Right lung (tissue), 5 donors: ENCODE results near the gene KLHDC8B. TPM values are rescaled to one million over a fixed set of nuclear protein-coding genes. Genes with fewer than 3 reads are reported as not detected.

ENCODE experiments used
- DNase-seq, 2 donors: peaks; one replicate each; pipeline ENCODE4 v3.0.0-alpha.2; 2013
- polyA plus RNA-seq, 5 donors: library from polyadenylated mRNA; unstranded; fragments of 120-200 nt; gene quantifications; one replicate each; pipeline versions ENCODE4 v1.2.1 to v1.2.3, GENCODE V29; 2013; ENCODE audit warnings: inconsistent platforms in 1 of 5, low replicate concordance in 1 of 5; ENCODE audit not compliant: insufficient read length in 5 of 5, insufficient read depth in 1 of 5

The KLHDC8B gene
- polyA plus RNA-seq, 5 donors = 34.7 to 53.4 (median 45.1) TPM

DNA sequence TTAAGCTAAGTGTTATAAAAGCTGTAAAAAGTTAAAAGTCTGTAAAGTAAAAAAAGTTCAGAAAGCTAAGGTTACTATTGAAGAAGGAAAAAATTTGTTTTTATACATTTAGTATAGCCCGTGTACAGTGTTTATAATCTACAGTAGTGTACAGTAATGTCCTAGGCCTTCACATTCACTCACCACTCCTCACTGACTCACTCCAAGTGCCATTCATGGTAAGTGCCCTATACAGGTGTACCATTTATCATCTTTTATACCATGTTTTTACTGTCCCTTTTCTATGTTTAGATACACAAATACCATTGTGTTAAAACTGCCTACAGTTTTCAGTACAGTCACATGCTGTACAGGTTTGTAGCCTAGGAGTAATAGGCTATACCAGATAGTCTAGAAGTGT is 14.1 kb upstream of the KLHDC8B start:
- DNase-seq = no peak

DNA sequence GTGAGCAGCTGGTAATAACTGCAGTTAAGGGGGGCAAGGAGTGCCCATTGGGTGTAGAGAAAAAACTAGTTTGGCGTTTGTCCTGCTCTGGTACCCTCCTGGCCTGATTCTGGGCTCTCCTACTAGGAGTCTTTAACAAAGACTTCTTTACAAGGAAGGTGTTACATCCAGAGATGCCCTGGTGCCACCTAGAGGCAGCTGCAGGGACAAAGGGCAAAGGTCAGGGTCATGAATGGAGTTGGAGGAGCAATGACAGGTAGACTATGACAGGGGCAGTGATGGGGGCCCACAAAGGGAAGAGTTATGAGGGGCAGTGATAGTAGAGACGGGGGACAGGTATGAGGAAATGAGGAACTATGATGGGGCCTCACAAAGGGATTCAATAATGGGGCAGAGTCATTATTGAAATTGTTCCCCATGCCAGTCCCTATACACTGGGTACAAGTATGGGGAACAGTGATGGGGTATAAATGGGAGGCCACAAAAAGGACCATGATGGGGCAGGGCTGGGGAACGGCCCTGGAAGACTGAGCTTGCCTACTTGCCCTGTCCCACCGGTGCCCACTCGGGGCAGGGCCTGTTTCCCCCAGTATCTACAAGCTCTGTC is 13.2 kb upstream of the KLHDC8B start:
- no peak for DNase-seq

DNA sequence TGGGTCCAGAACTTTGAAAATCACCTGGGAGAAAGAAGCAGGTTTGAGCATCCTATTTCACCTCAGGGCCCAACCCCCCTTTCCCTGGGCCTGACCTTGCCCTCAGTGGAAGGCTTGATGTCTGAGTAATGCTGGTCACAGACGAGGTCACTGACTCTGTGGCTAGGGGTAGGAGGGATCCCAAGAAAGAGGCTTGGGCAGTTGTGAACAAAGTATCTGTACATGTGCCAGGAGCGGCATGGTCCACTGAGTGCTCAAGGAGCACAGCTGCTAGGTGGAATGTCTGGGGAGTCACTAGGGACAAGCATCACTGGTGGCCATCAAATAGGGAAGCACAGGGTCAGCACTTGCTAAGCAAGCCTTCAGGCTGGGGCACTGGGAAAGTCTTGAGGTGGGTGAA is 12.6 kb upstream of the KLHDC8B start:
- DNase-seq = no peak

DNA sequence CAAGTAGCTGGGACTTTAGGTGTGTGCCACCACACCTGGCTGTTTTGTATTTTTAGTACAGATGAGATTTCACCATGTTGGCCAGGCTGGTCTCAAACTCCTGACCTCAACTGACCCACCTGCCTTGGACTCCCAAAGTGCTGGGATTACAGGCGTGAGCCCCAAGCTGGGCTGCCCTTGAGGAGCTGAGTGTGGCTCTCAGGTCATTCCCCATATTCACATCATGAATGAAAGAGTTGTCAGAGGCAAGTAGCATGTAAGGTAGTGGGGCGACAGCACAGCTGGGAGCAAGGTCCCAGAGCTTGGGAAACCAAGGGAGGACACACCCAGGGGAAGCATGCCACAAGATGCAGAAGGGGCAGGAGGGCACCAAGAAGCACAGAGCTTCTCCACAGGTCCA is 10.2 kb upstream of the KLHDC8B start:
- DNase-seq = no peak

DNA sequence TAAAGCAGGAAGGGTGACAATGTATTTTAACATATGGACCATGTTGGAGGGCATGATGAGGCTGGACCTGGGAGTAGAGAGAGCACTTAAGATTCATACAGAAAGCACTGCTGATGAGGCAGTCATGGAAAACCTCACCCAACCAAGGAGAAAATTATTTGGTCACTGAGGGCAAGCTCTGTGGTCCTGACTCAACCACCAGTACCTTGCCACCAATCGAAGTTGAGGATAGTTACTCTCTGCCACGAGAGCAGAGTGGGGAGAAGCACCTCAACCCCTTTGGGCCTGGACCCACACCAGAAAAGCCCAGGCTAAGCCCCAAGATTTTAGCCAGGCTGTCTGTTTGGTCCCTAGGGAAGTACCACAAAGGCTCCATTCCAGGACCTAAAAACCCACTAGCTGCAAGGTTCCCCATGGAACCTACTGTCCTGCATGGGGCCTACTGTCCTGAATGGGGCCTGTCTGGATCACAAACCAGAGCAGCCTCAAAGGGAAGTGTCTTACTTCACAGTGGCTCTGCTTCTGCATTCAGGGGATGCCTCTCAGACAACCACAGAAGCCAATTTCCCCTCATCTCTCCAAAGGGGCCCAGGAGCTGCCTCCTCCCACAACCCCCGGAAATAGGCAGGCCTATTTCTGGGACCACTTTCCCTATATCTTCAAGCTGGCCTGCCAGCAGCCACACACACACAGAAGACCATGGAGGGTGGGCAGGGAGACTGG is 9.4 kb upstream of the KLHDC8B start:
- no peak for DNase-seq

DNA sequence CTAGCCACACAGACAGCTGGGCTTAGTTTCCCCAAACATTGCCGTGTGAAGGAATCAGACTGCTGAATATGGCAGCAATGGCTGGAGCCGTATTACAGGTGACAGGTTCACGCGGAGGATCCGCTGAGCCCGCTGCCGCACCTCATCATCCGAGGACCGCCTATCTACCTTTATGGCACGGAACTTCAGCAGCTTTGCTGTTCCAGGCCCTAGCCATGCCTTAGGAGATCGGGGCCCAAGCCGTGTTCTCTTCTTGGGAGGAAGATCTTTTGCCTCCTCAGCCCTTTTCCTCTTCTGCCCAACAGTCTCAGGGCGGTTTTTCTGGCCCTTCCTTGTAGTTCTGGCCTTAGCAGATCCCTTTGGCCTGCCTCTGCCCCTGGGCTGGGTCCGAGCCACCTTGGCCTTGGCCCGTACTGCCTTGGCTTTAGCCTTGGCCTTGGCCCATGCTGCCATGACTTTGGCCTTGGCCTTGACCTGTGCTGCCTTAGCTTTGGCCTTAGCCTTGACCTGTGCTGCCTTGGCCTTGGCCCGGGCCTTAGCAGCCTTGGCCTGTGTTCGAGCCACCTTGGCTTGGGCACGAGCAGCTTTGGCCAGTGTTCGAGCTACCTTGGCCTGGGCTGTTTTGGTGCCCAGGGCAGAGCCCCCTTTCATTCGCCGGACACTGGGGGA is 8.5 kb upstream of the KLHDC8B start:
- no peak for DNase-seq

DNA sequence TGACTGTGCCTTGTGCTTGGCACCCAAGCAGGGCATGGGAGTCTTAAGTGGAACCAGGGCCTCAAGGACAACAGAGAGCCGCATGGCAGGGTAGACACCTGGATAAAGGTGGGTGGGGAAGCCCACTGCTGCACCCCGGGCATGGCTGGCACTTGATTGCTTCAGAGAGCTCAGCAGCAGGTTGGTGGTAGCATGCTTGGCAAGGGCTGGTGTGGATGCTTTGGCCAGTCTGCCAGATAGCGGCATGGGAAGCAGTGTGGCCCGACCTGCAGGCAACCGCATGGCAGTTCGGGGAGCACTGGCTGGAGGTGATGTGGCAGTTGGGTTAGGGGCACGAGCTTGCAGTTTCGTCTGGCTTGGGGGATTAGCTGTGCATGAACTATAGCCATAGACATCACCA is 7.8 kb upstream of the KLHDC8B start:
- DNase-seq = no peak

DNA sequence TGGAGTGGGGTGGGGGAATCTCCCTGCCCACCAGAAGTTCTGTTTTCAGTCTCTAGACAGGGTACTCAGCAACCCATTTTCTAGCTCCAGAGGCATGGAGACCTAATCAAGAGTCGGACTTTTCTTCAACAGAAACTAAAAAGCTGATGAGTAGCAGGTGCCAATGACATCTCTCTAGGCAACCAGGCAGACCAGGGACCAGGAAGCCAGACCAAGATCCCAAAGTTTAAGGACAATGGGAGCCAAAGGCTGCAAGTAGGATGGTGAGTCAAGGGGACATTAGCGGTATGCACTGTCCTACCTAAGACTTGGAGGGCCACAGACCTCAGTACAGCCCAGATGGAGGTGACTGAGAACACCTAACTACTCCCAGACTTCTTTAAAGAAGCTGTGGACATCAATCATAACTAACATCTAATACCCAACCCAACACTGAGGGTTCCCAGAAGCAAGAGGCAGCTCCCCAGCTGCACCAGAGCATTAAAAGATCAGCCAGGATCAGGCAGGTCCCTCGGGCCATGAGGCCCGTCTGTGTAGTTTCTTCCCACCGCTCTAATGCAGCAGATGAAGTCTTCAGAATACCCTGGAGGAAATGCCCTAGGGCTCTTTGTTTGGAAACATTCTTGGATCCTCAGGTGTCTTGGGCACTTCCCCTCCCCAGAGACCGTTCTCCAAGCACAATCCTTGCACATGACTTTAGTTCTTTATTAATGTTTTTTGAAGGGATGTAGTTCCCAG is 6.2 kb upstream of the KLHDC8B start:
- no peak for DNase-seq

DNA sequence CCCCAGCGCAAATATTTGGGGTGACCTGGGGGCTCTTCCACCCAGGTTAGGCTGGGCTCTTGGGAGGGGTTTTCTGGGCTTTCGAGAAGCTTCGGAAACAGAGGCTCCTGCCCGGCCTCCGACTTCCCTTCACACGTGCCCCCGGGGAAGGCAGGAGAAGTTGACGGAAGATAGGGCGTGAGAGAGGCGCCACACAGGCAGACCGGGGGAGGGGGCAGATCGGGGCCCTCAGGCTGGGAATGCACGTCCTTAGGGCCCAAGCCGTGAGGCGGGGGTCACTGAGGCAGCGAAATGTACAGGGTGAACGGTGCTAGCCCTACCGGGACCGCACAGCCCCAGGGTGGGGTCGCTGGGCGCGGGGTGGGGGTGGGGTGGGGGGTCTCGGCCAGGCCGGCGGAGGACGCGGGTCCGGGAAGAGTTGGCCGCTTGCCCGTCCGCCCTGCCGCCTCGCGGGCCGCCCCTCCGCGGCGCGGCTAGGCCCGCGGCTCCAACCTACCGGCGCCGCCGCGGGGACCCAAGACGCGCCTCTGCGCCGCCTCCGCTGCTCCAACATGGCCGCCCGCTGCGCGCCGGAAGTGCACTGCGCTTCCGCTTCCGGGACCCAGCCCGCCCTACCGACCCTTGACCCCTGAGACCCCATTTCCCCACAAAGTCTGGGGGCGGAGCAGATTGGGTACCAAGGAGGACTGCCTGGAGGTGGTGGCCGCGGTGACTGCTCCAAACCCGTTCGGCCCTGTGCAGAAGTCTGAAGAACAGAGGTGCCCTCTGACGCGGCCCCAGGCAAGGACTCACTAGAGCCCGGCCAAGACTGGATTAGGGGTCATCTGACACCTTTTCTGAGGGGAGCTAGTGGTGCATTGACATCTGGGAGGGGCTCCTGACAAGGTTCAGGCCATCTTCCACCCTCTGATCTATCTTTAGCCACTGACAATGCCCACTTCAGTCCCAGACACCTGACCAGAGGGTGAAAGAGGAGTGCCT is 5.3 kb upstream of the KLHDC8B start, which contains the start of gene CCDC71:
Gene CCDC71, minus strand, starts transcription at position 561 of the 981 bp plus-strand sequence. CDS start 2,123 bp downstream, outside the sequence.
- peak; percentile 54 to 71 for DNase-seq

DNA sequence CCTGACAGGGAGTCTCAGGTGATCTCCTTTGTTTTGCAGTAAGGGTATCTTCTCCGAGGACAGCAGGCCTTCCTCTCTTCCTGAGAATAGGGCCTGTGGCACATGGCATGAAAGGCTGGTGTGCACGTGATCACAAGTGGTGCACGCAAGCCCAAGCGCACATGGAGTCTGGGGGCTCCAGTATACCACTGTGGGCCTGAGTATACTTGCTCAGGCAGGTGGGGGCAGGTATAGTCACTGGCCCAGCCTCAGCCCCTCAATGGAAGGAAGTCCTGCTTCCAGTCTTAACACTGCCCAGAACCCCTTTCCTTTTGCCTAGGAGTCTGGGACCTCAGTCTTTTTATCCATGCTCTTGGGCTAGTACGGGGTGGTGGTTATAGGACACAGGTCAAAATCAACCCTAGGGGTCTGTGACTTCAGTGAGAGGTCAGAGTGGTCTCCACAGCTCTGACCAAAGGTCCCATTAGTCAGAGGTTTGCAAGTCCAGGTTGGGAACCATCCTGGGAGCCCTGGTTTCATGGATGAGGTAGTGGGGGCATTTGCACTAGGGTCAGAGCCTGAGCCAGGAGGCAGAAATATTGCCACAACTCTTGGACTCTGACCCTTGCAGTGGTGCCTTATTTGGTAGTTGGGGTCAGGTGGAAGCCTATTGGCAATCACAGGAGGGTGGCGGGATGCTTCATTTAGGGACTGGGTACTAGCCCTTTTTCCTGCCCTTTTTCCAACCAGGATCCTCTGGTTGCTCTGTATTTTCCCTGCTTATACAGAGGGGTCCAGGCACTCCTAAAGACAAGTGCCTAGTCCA is 4.4 kb upstream of the KLHDC8B start:
- no peak for DNase-seq

DNA sequence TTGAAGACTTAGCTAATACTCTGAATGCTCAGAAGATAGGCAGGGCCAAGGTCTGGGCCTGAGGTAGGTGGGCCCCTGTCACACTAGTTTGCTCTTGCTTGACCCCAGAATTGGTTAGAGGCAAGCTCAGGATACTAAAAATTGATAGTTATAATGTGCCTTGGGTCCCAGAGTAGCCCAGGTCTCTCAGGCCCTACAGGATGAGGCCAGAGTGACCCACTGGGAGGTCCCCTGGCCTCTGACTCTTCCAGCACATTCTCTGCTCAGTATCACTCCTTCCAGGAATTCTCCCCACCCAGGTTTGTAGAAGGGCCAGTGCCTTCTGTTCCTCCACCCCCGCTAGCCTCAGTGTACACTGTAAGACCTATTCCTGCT is 667 bp upstream of the KLHDC8B start:
- no peak for DNase-seq

DNA sequence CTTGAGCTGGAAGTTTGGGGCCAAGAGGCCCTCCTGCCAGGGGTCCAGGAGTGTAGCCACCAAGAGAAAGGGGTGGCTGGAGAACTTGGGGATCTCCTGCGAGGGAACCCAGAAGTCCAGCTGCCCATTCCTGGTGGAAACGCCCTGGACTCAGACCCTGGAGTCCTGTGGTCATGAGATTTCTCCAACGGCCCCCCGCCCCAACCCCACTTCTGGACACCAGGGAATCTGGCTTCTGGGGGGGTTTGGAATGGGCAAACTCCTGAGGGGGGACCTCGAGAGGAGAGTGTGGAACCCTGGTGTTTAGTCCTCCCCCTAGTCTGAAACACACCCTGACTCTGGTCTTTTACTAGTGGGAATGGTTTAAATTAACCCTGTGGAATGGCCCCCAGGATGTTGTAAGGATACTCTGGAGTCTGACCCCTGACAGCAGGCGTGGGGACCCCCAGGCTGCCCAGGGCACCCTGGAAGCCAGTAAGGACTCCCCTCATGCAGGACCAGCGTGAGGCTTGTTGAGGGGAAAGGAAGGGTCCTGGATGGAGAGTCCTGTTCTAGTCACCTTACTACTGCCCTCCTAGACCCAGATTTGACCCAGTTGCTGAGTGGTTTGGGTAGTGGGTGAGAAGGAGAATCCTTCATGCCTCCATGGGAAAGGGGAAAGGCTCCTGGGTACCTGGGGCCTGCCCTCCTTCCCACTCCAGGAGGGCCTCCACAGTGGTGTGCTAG is 540 bp downstream of the KLHDC8B start:
- DNase-seq = no peak

DNA sequence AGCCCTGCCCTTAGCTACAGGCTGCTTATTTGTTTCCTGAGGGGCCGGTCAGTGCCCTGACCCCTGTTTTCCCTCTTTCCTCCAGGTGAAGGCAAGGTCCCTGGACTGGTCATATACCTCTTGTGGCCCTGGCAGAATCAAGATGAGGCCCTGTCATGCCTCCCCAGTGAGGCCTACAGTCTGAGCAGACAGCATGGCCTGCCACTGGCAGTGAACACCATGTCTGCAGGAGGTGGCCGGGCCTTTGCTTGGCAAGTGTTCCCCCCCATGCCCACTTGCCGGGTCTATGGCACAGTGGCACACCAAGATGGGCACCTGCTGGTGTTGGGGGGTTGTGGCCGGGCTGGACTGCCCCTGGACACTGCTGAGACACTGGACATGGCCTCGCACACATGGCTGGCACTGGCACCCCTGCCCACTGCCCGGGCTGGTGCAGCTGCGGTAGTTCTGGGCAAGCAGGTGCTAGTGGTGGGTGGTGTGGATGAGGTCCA is 1.2 kb downstream of the KLHDC8B start:
- DNase-seq = no peak

DNA sequence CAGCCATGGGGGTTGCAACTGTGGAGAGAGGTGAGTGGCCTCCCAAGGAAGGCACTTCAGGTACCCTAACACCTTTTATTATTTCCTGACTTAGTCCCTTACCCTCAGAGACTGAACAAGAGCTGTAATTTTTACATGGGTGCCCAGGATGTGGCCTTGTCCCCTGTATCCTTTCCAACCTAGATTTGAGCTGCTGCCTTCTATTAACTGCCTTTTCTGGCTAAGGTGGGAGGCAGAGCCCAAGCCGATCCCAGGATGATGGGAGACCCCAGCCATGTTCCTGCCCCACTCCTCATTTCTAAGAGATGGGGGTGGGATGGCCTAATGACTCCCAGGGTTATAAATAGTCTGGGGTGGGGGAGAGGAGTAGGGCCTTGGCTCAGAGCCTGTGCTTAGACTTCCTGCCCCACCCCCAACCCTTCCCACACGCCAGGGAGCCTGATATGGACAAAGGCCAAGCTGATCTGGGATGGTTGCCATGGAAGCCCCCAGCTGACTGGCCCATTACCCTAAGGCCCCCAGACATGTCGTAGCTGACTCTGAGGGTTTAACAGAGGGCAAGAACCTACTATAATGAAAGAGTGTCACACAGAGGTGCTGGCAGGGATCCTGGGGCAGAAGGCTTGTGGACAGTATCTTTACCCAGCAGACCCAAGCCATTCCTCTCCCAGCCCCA is 1.9 kb downstream of the KLHDC8B start:
- peak; percentile 89 to 91 for DNase-seq

DNA sequence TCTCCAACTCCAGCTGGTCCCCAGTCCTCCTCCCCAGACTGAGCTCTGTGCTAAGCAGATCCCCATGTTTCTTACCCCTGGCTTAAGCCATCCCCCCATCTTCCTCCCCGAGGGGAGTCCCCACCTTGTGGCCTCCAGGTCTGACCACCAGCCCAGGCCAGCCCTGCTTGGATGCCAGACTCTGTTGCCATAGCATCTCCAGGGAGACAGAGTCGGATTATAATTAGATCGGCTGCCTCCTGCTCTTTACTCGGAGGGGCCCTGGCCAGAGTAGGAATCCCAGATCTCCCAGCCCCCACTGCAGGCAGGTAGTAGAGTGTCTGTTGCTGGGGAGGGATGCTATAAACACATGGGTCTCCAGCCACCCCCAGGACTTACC is 2.4 kb downstream of the KLHDC8B start:
- no peak for DNase-seq

DNA sequence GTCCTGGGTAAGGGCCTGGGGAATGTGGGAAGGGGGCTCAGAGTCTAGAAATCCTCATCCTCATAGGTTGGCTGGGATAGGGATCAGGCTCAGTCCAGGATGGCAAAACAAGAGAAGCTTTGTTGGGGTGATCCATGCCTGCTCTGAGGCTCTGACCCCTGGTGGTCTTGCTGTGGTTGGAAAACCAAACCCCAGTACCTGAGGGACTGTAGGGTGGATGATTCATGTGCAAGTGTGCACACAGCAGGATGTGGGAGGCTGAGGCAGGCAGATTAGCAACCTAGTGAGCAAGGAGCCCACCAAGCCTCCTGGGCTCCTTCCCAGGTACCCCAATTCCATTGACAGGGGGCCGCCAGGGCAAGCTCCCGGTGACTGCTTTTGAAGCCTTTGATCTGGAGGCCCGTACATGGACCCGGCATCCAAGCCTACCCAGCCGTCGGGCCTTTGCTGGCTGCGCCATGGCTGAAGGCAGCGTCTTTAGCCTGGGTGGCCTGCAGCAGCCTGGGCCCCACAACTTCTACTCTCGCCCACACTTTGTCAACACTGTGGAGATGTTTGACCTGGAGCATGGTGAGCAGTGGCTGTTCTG is 3.1 kb downstream of the KLHDC8B start:
- no peak for DNase-seq

DNA sequence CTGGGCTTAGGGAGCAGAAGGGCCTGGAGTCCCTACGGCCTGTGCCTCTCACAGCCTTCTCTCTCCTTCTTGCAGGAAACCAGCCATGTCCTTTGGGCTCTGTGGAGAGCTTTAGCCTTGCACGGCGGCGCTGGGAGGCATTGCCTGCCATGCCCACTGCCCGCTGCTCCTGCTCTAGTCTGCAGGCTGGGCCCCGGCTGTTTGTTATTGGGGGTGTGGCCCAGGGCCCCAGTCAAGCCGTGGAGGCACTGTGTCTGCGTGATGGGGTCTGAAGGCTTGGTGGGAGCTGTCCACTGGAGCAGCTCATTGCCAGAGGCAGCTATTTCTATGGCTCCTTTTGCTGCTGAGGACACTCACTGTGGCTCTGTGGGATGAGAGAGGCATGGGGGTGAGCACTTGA is 4.1 kb downstream of the KLHDC8B start:
- no peak for DNase-seq

DNA sequence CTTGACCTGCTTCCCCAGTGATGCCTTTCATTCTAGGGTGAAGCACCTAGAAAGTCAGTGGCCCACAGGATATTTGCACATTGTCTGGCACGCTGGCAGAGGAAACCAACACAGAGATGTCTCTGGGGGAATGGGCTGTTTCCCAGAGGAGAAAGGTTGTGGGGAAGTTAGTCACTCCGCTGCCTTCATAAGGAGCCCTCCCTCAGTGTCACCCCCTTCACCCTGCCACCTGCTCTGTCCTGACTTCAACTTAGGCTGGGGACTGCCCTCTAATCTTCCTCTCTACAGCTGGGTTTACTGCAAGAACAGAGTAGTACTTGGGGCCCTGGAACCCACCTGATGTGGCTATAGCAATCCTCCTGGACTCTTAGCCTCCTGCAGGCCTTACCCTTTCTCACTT is 5.7 kb downstream of the KLHDC8B start:
- DNase-seq = no peak

DNA sequence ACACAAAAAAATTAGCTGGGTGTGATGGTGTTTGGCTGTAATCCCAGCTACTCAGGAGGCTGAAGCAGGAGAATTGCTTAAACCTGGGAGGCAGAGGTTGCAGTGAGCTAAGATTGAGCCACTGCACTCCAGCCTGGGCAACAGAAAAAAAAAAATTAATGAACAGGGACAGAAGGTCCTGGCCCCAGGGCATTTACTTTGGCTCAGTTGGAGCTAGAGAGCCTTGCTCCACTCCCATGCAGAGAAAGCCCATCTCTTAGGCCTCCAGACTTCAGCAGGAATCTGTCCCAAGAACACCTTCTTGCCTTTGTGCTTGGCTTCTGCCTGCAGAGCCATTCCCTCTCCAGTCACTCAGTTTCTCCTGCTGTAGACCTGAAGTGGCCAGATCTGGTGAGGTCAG is 8.7 kb downstream of the KLHDC8B start:
- DNase-seq = no peak
